GM18873 (cell line): ENCODE data around the gene FBXL20.
"Not testable (repeated sequence)": the region's sequence is repeated elsewhere in the genome, so short reads cannot be mapped to it uniquely, and the experiment has no call there.

Source experiments
- ATAC-seq: cut with Tn5 transposase; IDR thresholded peaks from one replicate; pipeline ENCODE4 v1.9.1; 2021; ENCODE audit warnings: mild to moderate bottlenecking, moderate library complexity, moderate number of reproducible peaks; ENCODE audit not compliant: unreplicated experiment, low FRiP score

Gene FBXL20, protein sequence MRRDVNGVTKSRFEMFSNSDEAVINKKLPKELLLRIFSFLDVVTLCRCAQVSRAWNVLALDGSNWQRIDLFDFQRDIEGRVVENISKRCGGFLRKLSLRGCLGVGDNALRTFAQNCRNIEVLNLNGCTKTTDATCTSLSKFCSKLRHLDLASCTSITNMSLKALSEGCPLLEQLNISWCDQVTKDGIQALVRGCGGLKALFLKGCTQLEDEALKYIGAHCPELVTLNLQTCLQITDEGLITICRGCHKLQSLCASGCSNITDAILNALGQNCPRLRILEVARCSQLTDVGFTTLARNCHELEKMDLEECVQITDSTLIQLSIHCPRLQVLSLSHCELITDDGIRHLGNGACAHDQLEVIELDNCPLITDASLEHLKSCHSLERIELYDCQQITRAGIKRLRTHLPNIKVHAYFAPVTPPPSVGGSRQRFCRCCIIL

DNA sequence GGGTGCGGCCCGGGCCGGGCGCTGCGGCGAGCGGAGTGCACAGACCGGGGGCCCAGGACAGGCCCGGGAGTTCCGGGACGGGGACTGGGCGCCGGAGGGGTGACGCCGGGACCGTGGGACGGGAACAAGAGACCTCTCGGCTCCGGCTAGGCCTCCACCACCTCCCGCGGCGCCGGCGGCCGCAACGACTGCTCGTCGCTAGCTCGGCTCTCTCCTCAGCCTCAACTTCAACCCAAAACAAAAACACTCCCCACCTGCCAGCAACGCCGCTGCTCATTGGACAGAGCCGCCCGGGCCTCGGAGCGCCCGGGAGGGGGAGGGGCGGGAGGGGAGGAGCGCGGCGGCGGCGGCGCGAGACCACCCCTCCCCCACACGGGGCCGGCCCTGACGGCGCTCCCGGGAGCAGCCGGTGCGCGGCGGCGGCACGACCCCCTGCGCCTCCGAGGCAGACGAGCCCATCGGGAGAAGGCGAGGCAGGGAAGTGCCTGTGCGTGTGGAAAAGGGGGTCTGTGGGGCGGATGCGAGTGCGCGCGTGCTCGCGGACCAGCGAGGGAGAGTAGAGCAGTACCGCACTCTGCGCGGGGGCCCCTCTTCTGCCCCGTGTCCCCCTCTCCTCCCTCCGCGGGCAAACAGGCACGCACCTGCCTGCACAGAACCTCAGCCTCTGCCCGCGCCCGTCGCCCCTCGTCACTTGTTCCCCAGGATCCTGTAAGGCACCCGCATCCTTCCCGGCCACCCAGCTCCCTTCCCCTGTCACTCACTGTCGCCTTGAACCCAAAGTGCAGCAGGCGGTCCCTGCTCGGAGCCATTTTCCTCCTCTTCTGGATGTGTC is at the start of gene FBXL20:
Gene FBXL20, minus strand, starts transcription at position 215 of the 832 bp plus-strand sequence. CDS start 224 bp downstream, outside the sequence.
- peak; percentile 53 for ATAC-seq

DNA sequence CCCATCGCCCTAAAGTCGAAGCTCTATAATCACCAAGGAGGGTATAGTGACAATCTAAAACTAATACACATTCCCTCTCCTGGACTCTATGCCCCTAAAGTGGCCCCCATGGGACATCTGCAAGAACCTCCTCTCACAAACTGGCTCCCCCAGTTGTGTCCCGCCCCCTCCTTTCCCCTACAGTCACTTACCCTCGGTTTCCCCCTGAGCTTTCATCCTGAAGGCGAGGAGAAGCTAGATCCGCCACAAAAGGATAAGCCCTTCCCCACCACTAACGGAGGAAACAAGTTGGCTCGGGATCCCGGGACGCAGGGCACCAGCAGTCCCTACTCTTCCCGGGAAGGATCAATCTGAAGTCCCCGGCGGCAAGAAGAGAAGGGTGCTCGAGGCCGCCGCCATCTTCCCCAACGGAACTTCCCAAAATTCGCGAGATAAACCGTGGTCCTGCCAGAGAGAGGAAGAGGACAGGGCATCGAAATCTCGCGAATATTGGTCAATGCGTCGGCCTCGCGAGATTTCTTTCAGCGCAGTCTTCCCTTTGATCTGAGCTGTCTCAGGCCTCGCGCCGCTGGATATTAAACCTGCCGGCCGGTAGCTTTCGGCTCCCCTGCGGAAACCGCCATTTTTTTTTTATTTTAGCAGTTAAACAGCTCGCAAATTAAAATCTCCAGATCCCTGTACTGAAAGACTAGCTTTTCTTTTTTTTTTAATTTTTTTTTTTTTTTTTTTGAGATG is 49.6 kb upstream of the FBXL20 start, which contains the start of gene MED1:
Gene MED1, minus strand, starts transcription at position 417 of the 735 bp plus-strand sequence. Its CDS starts 201 bp downstream, at position 216.
- peak; percentile 87 for ATAC-seq

DNA sequence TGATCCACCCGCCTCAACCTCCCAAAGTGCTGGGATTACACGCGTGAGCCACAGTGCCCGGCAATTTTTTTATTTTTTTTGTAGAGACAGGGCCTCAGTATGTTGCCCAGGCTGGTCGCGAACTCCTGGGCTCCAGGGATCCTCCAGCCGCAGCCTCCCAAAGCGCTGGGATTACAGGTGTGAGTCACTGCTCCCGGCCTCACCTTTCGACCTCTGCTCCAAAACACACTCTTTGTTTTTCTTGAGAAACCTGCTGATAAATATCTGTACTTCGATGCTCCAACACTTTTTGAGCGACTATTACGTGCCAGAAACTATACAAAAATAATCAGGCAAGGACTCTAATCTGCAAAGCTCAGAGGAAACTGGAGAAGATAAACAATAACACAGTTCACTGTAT is 48.6 kb upstream of the FBXL20 start:
- no peak for ATAC-seq

DNA sequence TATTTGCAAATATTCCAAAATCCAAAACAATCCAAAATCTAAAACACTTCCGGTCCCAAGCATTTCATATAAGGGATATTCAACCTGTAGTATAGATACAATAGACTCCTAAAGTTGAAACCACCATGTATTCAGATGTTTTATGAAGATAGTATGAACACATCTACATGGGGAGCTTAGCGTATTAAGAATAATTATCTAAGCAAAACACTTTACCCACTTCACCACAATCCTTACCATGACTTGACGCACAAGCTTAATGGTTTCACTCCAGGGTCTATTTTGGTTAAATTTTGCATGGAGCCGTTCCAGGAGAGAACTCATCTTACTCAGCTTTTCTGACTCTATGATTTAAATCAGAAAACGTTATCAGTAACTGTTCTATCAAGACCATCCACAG is 46.1 kb upstream of the FBXL20 start:
- no peak for ATAC-seq

DNA sequence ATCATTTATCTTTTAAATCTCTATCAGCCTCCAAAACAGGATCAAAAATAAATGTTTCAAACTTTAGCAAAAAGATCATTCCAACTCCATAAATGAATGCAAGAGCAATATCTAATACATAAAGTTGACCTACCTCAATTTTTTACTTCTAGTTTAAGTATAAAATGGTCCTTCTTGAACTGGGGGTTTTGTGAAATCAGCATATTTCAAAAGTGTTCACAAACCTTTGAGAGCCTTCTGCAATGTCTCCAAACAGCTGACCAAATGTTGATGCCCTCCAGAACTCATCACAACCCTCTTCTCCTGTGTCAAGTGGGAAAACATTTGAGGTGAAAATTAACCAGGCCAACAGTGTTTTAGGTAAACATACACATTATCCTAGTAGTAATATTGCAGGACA is 41.9 kb upstream of the FBXL20 start:
- no peak for ATAC-seq

DNA sequence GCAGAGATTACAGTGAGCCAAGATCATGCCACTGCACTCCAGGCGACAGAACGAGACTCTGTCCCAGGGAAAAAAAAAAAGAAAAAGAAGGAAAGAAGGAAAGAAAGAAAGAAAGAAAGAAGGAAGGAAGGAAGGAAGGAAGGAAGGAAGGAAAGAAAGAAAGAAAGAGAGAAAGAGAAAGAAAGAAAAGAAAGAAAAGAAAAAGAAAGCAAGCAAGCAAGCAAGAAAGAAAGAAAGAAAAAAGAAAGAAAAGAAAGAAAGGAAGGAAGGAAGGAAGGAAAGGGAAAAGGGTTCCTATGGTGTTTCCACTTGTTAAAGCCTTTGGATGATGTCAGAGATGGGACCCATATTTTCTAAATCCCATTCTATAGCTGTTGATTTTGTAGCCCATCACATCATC is 38.4 kb upstream of the FBXL20 start:
- not testable (repeated sequence) for ATAC-seq

DNA sequence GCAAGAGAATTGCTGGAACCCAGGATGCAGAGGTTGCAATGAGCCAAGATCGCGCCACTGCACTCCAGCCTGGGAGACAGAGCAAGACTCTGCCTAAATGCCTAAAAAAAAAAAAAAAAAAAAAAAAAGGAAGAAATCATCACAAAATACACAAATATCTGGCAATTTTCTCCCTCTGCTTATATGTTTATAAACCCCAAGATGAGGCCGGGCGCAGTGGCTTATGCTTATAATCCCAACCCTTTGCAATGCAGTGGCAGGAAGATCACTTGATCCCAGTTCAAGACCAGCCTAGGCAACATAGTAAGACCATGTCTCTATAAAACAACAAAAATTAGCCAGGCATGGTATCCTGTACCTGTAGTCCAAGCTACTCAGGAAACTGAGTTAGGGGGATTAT is 28.2 kb upstream of the FBXL20 start:
- ATAC-seq = no peak

DNA sequence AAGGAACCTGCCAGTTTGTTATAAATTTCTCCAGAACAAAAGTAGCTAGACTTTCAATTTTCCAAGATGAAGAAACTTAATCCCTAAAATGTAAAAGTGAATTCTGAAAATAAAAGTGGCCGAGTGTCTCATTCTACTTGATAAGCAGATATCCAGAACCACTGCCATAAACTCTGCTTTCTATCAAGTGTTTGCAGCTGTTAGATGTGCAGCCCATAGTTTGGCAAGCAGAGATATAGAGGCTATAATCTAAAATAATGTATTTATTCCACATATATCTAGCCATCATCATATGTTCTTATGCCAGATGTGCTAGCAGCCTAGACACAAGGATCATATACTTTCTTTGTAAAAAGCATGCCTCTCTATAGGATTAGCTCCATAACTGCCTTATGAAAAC is 14.7 kb upstream of the FBXL20 start:
- no peak for ATAC-seq

DNA sequence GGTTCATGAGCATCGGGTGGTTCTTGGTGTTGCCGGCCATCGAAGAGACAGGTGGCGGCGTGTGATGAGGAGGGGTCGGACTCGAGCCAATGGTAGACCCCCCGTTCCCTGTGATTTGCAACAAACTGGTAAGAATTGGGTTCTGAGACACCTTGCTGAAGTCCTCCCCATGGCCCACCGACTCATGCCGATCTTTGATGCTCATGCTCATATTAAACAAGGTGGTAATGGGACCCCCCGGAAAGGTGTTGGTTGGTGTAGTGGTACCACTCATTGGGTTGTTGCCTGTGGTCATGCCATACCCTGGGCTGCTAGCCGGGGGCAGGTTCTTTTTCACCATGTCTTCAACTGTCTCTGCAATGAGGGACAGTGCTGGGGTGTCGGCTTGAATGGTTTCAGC is 8.9 kb upstream of the FBXL20 start:
- no peak for ATAC-seq

DNA sequence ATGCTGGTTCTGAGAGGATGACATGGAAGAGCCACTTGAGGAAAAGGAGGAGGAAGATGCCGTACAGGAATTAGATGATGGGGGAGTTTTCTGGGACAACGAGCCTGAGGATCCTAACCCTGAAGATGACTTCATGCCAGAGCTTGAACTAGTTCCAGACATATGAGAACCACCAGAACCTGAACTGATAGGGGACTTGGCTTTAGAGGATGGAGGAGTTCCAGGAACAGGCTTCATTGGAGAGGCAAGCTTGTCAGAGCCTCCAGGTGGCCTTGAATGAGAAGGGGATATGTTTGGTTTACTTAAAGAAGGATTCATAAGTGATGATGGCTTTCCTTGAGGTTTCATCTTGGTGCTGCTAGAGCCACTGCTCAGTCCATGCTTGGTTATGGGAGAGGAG is 6.9 kb upstream of the FBXL20 start:
- no peak for ATAC-seq

DNA sequence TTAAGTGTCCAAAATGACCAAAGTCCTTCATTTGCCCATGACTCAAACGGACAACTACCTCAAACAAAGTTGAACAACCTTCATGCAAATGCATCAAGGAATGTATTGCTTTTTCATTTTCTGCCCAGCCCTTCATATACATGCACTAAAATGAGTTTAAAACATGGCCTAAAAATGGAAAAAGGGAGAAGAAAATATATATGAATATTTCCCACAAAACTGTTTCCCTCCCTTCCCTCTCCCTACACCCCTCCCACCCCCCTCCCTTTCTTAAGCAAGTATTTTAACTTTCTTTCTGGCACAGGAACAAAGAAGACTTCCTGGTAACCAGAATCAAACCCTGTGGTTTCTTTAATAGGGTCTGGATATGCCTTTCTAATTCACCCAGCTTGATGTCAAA is 5.5 kb upstream of the FBXL20 start:
- ATAC-seq = no peak

DNA sequence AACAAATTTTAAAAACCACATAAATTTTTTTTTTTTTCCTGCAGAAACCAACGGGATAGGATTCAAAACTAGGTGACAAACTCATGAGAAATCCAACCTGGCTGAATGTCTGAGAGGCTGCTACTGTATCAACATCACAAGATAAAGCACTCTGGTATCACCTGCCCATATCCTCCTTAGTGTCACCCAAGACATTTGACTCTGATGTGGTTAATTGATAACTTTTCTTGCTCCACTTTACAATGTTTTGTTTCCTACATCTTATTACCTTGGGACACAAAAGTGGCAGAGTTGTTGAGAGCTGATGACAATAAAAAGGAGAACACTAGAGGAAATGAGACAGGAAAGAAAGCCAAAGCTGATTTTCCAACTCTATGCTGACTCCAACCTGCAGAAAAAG is 4.0 kb upstream of the FBXL20 start:
- no peak for ATAC-seq

DNA sequence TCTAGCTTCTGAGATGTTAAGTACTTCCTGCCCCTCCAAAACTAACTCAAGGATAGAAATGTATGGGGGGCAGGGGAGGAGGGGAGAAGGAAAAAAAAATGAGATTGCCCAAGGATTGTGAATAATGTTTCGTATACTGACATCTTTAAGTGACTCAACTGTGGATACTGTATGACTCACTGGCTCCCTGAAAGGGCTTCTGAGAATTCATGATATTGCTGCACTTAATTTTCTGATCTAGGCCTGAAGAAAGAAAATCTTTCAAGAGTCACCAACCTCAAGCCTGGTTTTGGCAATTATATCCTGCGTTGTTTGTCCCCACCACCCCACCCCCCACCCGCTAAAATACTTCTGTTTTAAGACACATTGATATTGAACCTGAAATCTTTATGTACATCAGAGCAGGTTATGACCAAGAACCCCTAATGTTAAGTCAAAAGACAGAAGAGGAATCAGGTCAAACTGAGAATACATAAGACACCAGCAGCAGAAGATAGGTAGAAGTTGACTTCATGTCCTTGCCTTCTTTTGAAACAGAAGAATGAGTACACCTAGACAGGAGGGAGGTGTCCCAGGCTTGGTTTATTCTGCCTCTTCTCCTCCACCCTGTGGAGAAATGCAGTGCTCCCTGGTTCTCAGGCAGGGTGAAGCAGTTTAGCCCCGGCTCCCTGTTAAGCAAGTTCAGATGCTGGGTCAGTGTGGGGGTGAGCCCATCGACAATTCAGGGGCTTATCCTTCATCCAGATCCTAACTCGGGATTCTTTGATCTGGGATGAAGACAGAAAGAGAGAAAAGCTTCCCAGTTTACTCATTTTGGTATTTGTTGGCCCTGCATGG is 3.3 kb upstream of the FBXL20 start:
- no peak for ATAC-seq

DNA sequence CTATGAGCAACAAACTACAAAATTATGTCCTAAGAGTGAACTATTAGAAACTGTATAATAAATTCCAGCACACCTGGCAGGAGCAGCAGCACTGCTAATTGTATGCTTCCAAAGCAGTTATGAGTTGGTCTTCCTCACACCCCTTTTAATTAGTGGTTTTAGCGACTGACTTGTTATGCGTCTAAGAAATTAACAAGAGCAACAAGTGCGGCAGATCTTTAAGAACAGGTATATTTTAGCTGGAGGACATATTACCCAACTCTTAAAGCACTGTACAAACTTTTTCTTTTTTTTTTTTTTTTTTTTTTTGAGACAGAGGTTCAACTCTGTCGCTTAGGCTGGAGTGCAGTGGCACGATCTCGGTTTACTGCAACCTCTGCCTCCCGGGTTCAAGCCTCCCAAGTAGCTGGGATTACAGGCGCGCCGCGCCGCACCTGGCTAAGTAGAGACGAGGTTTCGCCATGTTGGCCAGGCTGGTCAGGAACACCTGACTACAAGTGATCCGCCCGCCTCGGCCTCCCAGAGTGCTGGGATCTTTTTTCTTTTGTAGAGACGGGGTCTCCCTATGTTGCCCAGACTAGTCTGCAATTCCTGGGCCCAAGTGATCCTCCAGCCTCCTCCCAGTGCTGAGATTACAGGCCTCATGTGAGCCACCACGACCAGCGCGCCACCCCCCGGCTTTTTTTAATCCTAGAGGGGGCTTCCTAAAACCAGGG is 1.6 kb upstream of the FBXL20 start:
- ATAC-seq = no peak

DNA sequence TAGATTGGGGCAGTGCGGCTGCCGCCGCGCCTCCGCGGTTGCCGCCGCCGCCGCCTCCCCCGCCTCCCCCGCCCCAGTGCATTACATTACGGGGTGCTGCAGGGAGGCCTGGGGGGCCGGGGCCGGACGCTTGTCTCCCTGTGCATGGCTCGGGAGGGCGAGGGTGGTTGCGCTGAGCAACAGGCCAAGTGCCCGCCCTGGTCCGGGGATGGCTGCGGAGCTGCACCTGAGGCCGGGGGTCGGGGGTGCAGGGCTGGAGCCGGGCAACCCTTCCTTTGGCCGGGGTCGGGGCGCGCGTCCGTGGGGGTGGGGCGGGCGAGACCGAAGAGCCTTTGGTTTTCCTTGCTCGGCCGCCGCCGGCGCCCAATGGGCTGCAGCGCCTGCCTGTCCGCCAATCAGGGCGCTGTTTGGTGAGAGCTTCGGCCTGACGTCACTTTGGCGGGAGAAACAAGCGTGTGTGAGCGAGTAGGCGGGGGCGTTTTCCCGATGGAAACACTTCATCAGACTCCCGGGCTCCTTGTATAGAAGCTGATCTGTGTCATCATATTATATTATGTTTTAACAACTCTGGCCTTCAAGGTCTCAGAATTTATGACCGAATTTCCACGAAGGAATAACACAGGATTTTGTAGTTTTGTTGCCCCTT is 941 bp upstream of the FBXL20 start:
- peak; percentile 40 for ATAC-seq

DNA sequence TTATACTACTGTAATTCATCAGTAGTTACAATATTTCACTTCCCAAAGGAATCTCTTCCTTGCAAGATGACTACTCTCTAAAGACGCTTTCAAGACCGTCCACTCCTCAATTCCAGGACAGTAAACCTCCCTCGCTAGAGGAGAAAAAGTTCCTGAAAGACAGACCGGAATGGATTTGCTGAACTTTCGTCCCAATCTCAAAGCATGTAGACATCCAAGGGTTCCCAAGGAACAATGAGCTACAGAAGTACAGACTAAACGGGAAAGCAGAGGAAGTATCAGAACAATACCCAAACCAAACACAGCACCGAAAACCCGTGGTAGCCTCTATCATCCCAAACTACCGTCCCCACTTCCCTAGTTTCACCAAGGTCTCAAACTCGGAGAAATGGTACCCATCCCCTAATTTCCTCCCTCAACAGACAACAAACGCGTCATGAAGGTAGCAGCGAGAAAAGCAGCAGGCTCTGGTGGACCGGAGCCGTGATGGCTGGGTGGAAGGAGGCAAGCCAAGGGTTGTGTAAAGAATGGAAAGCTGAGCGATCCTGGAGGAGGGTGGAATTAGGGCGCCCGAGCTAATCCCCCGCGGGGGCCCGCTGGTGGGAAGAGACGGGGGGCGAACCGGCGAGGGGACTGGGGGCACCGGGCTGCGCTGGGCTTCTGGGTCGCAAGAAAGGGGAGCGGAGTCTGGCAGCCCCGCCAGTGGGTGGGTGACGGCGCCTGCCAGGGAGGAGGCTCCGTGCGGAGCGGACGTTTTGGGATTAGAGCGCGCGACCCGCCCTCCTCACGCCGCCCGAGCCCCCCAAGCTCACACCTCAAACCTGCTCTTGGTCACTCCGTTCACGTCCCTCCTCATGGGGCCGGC is 647 bp downstream of the FBXL20 start:
- ATAC-seq = no peak

DNA sequence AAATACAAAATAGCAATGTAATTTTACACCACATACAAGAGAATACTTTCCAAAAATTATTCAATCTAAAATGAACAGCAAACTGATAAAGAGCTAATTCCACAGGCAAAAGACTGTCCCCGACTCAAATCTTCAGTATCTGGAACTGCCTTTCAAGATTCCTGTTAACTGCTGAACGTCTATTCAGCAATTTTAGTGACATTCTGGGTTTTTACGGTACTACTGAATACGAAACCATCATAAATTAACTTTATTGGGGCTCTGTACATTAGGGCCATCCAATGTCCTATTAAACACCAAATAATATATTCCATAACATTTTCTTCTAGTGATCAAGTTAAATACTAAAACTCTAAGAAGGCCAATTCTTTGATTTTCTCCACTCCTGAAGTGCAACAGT is 1.6 kb downstream of the FBXL20 start:
- ATAC-seq = no peak

DNA sequence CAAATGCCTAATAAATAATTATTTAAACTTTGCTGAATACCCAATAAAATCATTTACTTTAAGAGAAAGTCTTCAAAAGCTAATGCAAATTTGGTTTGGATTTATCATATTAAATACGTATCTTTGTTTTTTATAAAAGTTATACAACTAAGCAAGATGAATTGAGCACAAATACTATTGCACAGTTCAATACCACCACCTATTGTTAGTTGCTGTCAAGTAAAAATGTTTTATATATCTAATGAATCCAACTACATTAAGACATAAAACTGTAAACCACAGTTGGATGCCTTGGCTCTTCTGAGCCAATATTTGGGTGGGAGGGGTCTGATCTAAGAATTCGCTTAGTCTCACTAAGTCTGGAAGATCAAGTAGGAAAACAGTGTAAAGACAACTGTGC is 7.7 kb downstream of the FBXL20 start:
- ATAC-seq = no peak
